ENCODE data around the gene CNBP.
A peak's percentile ranks its signal among the peaks of the same experiment; 100 is the strongest.

- TF ChIP-seq CTCF (conservative IDR thresholded peaks at IDR 0.05; ENCODE audit: low read depth, low read length) (peak; percentile 46), EZH2 (IDR thresholded peaks at IDR 0.05; ENCODE audit: borderline replicate concordance, low read depth, low read length, poor library complexity, severe bottlenecking) (no peak)
These were observed 20.7 kb downstream of the CNBP start for GRCh38 chr3:129162729-129163579.

All from A673 (cell line).